GM20000 (cell line): Measurements from ENCODE around the gene CYB5B.

Experiments used
- DNase-seq: peaks from one replicate; pipeline ENCODE4 v3.0.0; 2012; ENCODE audit warnings: low spot score
- CTCF ChIP-seq: IDR thresholded peaks from 2 replicates; pipeline ENCODE4 v1.5.1; 2012; ENCODE audit warnings: mild to moderate bottlenecking, control low read depth; ENCODE audit errors: extremely low read depth, missing control alignments

CYB5B gene

GRCh38 chr16:69490707-69491324, 66.4 kb downstream of the CYB5B start:
- DNase-seq = no peak
- no peak for TF ChIP-seq CTCF

- TF ChIP-seq CTCF = no peak
- DNase-seq = peak; percentile 30
These were observed 70.6 kb downstream of the CYB5B start for GRCh38 chr16:69494991-69495392.

- DNase-seq = no peak
- TF ChIP-seq CTCF = no peak
These were observed 71.4 kb downstream of the CYB5B start for GRCh38 chr16:69495821-69496220.

- TF ChIP-seq CTCF = no peak
- DNase-seq = no peak
These were observed 72.0 kb downstream of the CYB5B start for GRCh38 chr16:69496376-69496775.

- DNase-seq = no peak
- TF ChIP-seq CTCF = no peak
These were observed 72.5 kb downstream of the CYB5B start for GRCh38 chr16:69496896-69497295.

GRCh38 chr16:69497876-69498596, 73.6 kb downstream of the CYB5B start:
- DNase-seq = no peak
- TF ChIP-seq CTCF = no peak

- DNase-seq = no peak
- TF ChIP-seq CTCF = no peak
These were observed 74.5 kb downstream of the CYB5B start for GRCh38 chr16:69498926-69499325.
